Measurements from ENCODE around the gene POTEH.
"Not testable (repeated sequence)": the region's sequence is repeated elsewhere in the genome, so short reads cannot be mapped to it uniquely, and the experiment has no call there.

POTEH gene

DNA sequence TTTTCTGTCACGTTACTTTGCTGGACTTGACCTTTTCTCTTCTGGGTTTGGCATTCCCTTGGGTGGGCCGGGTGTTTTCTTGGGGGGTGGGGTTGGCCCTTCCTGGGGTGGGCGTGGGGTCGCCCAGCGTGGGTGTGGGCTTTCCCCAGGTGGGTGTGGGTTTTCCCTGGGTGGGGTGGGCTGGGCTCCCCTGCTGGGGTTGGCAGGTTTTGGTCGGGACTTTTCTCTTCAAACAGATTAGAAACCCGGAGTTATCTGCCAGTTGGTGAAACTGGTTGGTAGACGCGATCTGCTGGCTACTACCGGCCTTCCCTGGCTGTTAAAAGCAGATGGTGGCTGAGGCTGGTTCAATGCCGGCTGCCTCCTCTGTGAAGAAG, at the start of gene POTEH:
TSS of gene POTEH (plus strand) at position 278 of the 377 bp plus-strand sequence. CDS start at position 330, 52 bp downstream.
- DNase-seq: not testable (repeated sequence)

DNA sequence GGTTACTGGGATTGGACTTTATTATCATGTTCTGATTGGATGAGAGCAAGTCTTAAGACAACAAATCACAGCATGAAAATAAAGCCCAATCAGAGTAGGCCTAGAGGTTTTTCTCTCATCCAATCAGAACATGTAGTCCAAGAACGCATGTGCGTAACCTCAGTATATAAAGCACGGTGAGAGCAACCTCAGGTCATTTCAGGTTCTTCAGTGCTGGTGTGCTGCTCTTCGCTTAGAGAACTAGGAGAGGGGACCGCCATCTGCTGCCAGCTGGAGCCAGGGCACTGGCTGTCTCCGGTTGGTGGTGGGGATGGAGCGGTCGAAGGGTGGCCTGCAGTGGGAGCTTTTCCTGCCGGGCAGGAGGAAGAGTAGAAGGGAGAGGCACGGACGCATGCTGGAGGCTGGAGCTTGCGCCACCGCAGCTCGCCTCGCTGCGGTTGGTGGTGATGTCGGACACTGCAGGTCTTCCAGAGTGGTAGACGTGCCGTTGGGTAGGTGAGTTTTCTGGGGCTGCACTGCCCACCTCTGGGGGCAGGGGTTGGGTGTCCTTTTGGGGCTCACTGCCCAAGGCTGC, 47.5 kb upstream of the POTEH start:
- not testable (repeated sequence) for DNase-seq

- DNase-seq: not testable (repeated sequence)
Observed at GRCh38 chr22:15651954-15652353, 37.9 kb upstream of the POTEH start.

- DNase-seq: not testable (repeated sequence)
Observed at GRCh38 chr22:15652738-15653137, 37.1 kb upstream of the POTEH start.

DNA sequence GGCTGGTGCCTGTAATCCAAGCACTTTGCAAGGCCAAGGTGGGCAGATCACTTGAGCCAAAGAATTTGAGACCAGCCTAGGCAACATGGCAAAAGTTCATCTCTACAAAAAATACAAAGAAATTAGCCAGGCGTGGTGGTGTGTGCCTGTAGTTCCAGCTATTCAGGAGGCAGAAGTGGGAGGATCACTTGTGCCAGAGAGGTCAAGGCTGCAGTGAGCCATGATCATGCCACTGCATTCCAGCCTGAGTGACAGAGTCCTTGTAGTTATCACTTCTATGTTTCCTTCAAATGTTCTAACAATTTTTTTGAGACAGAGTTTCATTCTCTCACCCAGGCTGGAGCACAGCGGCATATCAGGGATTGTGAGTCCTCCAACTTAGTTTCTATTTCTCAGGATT, 36.6 kb upstream of the POTEH start:
- not testable (repeated sequence) for DNase-seq

GRCh38 chr22:15661102-15661501, 28.7 kb upstream of the POTEH start:
- DNase-seq: not testable (repeated sequence)

GRCh38 chr22:15664682-15665081, 25.1 kb upstream of the POTEH start:
- not testable (repeated sequence) for DNase-seq

DNA sequence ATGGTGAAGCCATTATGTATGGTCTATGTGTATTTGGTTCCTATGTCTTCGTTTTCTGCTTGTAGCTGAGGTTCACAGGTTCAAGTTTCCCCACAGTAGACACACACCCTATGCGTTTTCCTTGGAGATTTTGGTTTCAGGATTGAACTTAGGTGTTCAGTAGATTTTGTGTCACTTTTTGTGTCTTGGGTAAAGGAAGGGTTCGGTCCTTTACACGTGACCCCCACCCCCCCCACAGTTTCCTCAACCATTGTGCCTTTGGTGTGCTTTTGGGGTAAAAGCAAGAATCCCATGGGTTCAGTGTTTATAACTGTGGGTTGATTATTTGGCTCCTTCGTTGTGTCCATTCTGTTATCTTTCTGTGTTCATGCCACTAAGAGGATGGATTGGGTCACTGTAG, 24.3 kb upstream of the POTEH start:
- not testable (repeated sequence) for DNase-seq

GRCh38 chr22:15669430-15669829, 20.4 kb upstream of the POTEH start:
- DNase-seq: not testable (repeated sequence)

DNA sequence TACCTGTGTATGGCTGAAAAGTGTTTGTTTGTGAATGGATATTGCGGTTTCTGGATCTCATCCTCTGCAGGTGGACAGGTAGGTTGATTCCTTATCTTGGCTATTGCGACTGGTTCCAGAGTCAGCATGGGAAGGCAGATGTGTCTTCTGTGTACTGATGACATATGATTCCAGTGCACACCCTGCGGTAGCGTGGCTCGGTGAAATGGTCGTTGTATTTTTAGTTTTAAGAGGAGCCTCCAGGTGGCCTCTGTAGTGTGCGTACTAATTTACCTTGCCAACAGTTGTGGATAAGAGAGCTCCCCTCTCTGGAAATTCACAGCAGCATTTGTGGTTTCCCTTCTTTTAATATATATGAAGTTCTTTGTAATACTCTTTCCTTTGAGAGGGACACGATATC, 10.1 kb upstream of the POTEH start:
- DNase-seq: not testable (repeated sequence)

GRCh38 chr22:15684115-15684514, 5.7 kb upstream of the POTEH start:
- not testable (repeated sequence) for DNase-seq

GRCh38 chr22:15684695-15685094, 5.1 kb upstream of the POTEH start:
- DNase-seq: not testable (repeated sequence)

DNA sequence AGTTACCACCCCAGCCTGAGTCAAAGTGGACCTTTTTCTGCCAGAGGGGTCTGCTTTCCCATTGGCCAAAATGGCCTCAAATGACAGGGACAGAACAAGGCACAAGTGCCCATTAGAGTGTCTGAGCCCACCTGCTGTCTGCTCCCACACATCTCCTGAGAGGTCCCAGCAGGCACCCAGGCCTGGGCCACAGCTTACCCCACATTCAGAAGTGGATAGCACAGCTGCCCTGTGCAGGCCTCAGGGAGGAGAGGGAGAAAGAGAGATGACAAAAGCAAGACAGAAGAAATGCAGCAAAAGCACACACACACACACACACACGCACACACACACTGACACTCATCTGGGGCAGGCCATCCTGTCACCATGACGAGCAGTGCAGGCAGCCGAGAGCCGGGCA, 4.2 kb upstream of the POTEH start:
- DNase-seq: not testable (repeated sequence)

DNA sequence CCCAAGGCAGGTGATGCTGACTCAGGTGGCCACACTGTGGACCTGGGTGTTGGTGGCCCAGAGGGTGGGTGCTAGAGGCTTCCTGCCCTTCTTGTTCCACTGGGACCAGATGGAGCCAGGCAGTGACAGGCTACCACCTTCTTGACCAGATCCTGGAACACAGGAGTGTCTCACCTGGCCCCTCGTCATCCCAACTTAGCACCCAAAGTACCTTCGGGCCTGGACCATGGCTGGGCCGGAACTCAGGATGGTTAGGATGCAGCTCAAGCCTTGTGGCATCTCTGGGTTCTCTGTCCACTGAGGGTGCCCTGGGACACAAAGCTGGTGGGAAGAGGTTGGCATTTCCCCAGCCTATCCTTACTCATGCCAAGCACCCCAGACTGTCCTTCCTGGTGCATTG, 2.7 kb upstream of the POTEH start:
- DNase-seq: not testable (repeated sequence)

DNA sequence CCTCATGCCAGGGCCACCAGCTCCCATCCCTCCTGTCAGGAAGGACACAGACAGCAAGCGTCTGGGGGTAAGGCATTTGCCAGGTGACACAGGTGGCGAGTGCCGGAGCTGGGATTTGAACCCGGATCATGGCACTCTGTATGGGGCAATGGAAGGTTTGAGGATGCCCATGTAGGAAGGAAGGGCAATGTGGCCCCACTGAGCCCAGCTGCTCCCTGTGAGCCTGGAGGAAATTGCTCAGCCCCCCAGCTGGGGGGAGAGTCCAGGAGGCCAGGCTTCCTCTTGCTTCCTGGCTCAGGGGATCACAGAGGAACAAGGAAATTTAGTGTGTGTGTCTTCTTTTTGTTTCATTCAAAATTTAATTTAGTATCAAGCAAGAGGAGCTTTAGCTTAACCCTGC, 2.1 kb upstream of the POTEH start:
- not testable (repeated sequence) for DNase-seq

- not testable (repeated sequence) for DNase-seq
Observed at GRCh38 chr22:15688090-15688489, 1.7 kb upstream of the POTEH start.

- DNase-seq: not testable (repeated sequence)
Observed at GRCh38 chr22:15689012-15689748, 646 bp upstream of the POTEH start.

DNA sequence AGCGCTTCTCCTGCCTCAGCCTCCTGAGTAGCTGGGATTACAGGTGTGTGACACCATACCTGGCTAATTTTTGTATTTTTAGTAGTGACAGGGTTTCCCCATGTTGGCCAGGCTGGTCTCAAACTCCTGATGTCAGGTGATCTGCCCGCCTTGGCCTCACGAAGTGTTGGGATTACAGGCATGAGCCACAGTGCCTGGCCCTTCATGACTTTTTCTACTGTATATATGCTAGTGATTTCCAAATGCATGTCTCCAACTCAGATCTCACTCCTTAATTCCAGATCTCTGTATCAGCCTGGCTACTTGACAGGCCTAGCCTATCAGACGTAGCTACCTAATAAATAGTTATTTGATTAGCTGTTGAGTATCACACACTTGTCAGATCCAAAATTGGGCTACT, 23.8 kb downstream of the POTEH start:
- not testable (repeated sequence) for DNase-seq

DNA sequence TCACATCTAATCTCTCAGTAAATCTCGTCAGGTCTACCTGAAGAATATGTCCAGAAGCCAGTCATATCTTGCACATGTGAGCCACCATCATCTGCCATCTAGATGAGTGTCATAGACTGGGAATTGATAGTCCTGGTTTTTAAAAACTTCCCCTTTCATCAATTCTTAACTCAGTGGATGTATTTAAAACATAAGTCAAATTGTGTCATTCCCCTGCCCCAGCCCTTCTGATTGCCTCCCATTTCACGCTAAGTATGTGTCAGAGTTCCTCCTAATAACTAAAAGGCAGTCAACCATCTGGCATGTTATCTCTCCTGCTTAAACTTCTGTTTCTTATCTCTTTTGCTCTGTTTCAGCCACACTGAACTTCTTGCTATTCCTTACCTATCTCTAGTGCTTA, 24.3 kb downstream of the POTEH start:
- DNase-seq: not testable (repeated sequence)

- not testable (repeated sequence) for DNase-seq
Observed at GRCh38 chr22:15721884-15722283, 32.1 kb downstream of the POTEH start.

- not testable (repeated sequence) for DNase-seq
Observed at GRCh38 chr22:15729209-15729917, 39.5 kb downstream of the POTEH start.

DNA sequence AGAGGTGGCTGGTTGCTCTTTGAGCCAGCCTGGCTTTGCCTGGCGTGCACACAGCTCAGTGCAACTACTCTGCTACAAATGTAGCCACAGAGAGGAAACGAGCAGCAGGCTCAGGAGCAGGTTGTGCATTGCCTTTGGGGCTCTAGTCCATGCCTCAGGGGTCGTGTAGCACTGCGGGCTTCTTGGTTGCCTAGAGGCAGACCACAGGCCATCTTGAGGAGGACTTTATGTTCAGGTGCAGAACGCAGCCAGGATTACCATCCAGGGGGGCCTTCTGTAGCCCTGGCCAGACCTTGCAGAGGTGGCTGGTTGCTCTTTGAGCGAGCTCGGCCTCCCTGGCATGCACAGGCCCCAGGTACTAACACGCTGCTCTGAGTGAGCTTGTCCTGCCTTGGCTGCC, 41.2 kb downstream of the POTEH start:
- not testable (repeated sequence) for DNase-seq

DNA sequence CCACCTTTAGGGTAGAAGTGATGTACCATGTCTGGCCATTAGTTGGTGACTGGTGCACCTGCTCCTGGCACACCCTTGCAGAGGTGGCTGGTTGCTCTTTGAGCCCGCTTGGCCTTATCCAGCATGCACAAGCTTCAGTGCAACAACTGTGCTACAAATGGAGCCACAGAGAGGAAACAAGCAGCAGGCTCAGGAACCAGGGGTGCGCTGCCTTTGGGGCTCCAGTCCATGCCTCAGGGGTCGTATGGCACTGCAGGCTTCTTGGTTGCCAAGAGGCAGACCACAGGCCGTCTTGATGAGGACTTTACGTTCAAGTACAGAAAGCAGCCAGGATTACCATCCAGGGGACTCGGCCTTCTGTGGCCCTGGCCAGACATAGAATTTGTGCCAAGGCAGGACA, 44.6 kb downstream of the POTEH start:
- DNase-seq: not testable (repeated sequence)

Data from NCI-H69 (cell line).